ENCODE data around the gene CLIP1. TPM values are rescaled to one million over a fixed set of nuclear protein-coding genes. Genes with fewer than 3 reads are reported as not detected.

The CLIP1 gene
- total RNA-seq, 4 donors from 2014 or later, result 78.7 to 147 (median 118) TPM

DNA sequence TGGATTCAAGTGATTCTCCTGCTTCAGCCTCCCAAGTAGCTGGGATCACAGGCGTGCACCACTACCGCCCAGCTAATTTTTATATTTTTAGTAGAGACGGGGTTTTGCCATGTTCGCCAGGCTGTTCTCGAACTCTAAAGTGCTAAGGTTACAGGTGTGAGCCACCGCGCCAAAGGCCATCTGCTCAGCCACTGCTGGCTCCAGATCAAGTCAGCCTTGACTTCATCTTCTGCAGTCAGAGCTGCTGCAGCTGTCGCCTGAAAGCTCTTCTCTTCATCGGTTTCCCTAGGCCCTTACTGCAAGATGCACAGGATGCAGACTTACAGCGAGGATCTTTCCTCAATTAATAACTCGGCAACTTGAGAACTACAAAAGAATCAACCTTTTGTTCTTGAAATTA, 66.8 kb downstream of the CLIP1 start:
- TF ChIP-seq, protein P1, sequence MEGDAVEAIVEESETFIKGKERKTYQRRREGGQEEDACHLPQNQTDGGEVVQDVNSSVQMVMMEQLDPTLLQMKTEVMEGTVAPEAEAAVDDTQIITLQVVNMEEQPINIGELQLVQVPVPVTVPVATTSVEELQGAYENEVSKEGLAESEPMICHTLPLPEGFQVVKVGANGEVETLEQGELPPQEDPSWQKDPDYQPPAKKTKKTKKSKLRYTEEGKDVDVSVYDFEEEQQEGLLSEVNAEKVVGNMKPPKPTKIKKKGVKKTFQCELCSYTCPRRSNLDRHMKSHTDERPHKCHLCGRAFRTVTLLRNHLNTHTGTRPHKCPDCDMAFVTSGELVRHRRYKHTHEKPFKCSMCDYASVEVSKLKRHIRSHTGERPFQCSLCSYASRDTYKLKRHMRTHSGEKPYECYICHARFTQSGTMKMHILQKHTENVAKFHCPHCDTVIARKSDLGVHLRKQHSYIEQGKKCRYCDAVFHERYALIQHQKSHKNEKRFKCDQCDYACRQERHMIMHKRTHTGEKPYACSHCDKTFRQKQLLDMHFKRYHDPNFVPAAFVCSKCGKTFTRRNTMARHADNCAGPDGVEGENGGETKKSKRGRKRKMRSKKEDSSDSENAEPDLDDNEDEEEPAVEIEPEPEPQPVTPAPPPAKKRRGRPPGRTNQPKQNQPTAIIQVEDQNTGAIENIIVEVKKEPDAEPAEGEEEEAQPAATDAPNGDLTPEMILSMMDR (IDR thresholded peaks at IDR 0.05), result no peak
- no peak for TF ChIP-seq POLR2A (IDR thresholded peaks at IDR 0.05)
- peaks cover 0 to 10% (median 0%) of the 10 kb centered on the region in 3 donors for H3K4me1 ChIP-seq
- H3K9me3 ChIP-seq, result no peaks in the 10 kb centered on the region
- H3K4me3 ChIP-seq, result no peak overlapping the region
- peaks cover 10 to 94% (median 33%) of the 10 kb centered on the region in 3 donors for H3K36me3 ChIP-seq
- DNase-seq, result no peak
- WGBS, 2 donors, result 81 to 88% methylated on average over 7 to 10 of the region's 11 CpGs
- no peaks in the 10 kb centered on the region for H3K27me3 ChIP-seq
- intact Hi-C loops (cut with DNase I), result no loop called here
- H3K27ac ChIP-seq, result no peak overlapping the region

DNA sequence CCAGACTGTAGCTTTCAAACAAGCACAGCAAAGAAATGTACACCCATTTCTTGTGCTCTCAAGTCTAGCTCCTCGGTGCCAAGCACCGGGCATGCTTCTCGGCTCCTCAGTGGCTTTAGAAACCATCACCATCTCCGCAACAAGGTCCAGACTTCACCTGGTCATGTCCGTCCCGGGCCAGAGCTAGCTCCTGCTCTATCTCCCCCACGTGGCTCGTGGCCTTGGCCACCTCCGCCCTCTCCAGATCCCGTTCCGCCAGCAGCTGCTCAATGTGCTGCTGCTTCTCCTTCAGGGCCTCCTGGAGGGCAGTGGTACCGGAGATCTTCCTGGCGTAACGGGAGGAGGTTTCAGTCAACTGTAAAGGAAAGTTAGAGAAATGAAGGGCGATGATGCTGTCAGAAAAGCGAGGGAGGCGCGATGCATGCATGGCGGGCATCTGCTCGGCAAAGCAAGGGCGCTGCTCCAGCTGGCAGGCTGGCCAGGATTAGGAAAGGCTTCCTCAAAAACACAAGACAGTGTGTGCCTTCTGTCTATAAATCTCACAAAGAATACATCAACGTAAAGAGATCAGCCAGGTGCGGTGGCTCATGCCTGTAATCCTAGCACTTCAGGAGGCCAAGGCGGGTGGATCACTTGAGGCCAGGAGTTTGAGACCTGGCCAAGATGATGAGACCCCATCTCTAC, 67.4 kb downstream of the CLIP1 start:
- Histone ChIP-seq H3K27me3 (no peaks in the 10 kb centered on the region), H3K27ac (no peak overlapping the region), H3K9me3 (no peaks in the 10 kb centered on the region), H3K4me3 (no peak overlapping the region), H3K4me1 (peaks cover 0 to 12% (median 0%) of the 10 kb centered on the region in 3 donors), H3K36me3 (peaks cover 10 to 94% (median 27%) of the 10 kb centered on the region in 3 donors)
- DNase-seq, result no peak
- no peak for TF ChIP-seq POLR2A (IDR thresholded peaks at IDR 0.05)
- TF ChIP-seq, protein P1 (IDR thresholded peaks at IDR 0.05), result no peak
- 89 to 94% methylated on average over 12 to 22 of the region's 24 CpGs for whole genome bisulfite sequencing, 2 donors
- intact Hi-C loops (cut with DNase I), result no loop called here

DNA sequence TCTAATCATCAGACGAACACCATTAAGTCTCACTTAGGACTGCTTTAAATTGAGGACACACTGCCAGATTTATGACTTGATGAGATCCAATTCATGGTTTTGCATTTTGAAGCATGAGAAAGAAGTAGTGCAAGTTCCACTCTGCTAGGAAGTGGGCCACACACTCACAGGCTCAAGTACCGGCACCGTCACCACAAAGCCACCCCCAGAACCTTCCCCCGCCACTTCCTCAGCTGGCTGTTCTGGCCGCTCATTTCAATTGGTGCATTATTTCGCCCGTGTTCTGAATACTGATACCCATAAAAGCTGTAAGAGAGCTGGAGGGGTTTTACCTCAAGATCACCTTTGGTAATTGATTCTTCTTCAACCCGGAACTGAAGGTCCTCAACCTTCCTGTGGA, 70.1 kb downstream of the CLIP1 start:
- no peak for DNase-seq
- no peak overlapping the region for H3K27ac ChIP-seq
- TF ChIP-seq, protein P1 (IDR thresholded peaks at IDR 0.05), result no peak
- no peak for TF ChIP-seq POLR2A (IDR thresholded peaks at IDR 0.05)
- peaks cover 10 to 98% (median 22%) of the 10 kb centered on the region in 3 donors for H3K36me3 ChIP-seq
- 89 to 90% methylated on average over 8 of the region's 8 CpGs for WGBS, 2 donors
- intact Hi-C loops (cut with DNase I), result no loop called here
- H3K4me1 ChIP-seq, result peaks cover 0 to 12% (median 0%) of the 10 kb centered on the region in 3 donors
- no peaks in the 10 kb centered on the region for H3K27me3 ChIP-seq
- H3K4me3 ChIP-seq, result no peak overlapping the region
- no peaks in the 10 kb centered on the region for H3K9me3 ChIP-seq

DNA sequence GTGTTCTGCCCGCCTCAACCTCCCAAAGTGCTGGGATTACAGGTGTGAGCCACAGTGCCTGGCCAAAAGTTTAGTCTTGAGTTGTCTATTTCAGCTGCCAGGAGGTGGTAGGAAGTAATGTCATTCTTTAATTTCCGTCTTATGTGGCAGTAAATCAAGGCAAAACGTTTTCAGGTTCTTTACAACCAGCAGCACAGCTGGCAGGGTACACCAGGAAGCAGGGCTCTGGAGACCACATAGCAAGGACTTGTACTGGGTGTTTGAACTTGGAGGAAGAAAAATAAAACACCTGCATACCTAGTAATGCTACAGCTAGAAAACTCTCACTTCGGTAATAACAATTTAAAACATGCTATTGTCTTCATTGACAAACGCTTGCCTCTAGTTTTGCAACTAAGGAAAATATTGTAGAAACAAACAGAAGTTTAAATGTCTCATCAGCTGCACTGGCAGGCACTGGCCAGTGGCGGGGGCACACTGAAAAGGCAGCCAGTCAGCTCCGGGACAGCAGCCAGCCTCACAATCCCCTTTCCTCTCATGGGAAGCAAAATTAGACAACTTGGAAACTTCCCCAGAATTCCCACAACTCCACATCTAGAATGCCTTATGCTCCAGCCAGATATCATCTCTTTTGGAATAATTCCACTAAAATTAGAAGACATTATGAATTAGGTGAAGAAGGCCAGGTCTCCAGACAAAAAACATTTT, 72.2 kb downstream of the CLIP1 start:
- H3K4me3 ChIP-seq, result no peak overlapping the region
- no peaks in the 10 kb centered on the region for H3K27me3 ChIP-seq
- WGBS, 2 donors, result 60 to 64% methylated on average over 7 of the region's 7 CpGs
- H3K9me3 ChIP-seq, result no peaks in the 10 kb centered on the region
- peak overlapping the region in 3 of 4 donors; percentile 27 to 44 (median 37) for H3K27ac ChIP-seq
- H3K36me3 ChIP-seq, result peaks cover 10 to 98% (median 24%) of the 10 kb centered on the region in 3 donors
- TF ChIP-seq, protein P1 (IDR thresholded peaks at IDR 0.05), result peak in 3 of 6 experiments; percentile 19 to 28 (median 28)
- TF ChIP-seq POLR2A (IDR thresholded peaks at IDR 0.05), result no peak
- intact Hi-C loops (cut with DNase I), result no loop called here
- peaks cover 0 to 5% (median 0%) of the 10 kb centered on the region in 3 donors for H3K4me1 ChIP-seq
- DNase-seq, result no peak

DNA sequence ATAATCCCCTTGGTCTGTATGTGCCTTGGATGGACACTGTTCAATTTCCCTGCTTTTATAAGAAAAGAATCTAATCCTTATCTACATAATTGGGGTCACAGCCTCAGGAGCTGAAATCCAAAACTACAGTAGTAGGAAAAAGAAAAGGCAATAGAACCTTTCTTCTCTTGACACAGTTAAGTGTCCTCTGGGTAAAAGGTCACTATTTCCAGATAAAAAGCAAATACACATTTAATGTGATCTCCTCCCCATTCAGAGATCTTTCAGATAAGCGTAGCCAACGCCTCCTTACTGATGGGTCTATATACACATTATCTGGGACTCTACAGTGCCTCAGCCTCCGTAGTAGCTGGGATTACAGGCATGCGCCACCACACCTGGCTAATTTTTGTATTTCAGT, 73.4 kb downstream of the CLIP1 start:
- Histone ChIP-seq H3K9me3 (no peaks in the 10 kb centered on the region), H3K27me3 (no peaks in the 10 kb centered on the region), H3K36me3 (peaks cover 10 to 92% (median 13%) of the 10 kb centered on the region in 3 donors), H3K27ac (no peak overlapping the region), H3K4me1 (peaks cover 0 to 5% (median 0%) of the 10 kb centered on the region in 3 donors), H3K4me3 (no peak overlapping the region)
- 89 to 95% methylated on average over 4 of the region's 4 CpGs for WGBS, 2 donors
- no peak for DNase-seq
- intact Hi-C loops (cut with DNase I), result no loop called here
- no peak for TF ChIP-seq POLR2A (IDR thresholded peaks at IDR 0.05)
- TF ChIP-seq, protein P1 (IDR thresholded peaks at IDR 0.05), result no peak

Measured in esophagus squamous epithelium (tissue), 5 donors.